MM.1S (cell line): ENCODE measurements around the gene R3HDM2.

ENCODE experiments used
- CTCF ChIP-seq: fragments of 300-600 bp; sonication (generic); IDR thresholded peaks from 2 replicates; pipeline ENCODE4 v1.5.1; 2016; ENCODE audit warnings: antibody characterized with exemption, low read length, mixed read lengths
- EZH2 ChIP-seq: fragments of 300-600 bp; sonication (generic); optimal IDR thresholded peaks from 2 replicates; pipeline ENCODE3; 2017; ENCODE audit warnings: low read depth, mild to moderate bottlenecking, antibody characterized with exemption, low read length, mixed read lengths
- EZH2phosphoT487 ChIP-seq: fragments of 300-600 bp; sonication (generic); IDR thresholded peaks from 2 replicates; pipeline ENCODE4 v1.6.1; 2018; ENCODE audit warnings: antibody characterized with exemption, low read length

- TF ChIP-seq CTCF (peak; percentile 92), EZH2phosphoT487 (no peak), EZH2 (no peak)
Measured at GRCh38 chr12:57452937-57453509, 22.2 kb upstream of the R3HDM2 start.
